HepG2 (cell line): ENCODE results near the gene SIK2. TPM values are rescaled to one million over a fixed set of nuclear protein-coding genes. Genes with fewer than 3 reads are reported as not detected.

Experiments
- MTF1 ChIP-seq: sonication (generic); formaldehyde crosslinking; IDR thresholded peaks from 2 replicates; pipeline ENCODE4 v1.5.0; 2020; ENCODE audit warnings: missing genetic modification reagents
- SKIL ChIP-seq: sonication (generic); formaldehyde crosslinking; IDR thresholded peaks from 2 replicates; pipeline ENCODE4 v1.8.0; 2022; ENCODE audit warnings: missing genetic modification reagents, mild to moderate bottlenecking, moderate library complexity, borderline replicate concordance
- SOX13 ChIP-seq, 3 experiments: fragments of 450-650 bp in 1 of 3; sonication (generic) in 1 of 3; formaldehyde crosslinking in 1 of 3; IDR thresholded peaks in 2 of 3; conservative IDR thresholded peaks in 1 of 3; 2 replicates each; pipeline versions ENCODE4 v1.5.0 to v1.6.1; 2016 to 2020; ENCODE audit warnings: antibody characterized with exemption in 1 of 3, mild to moderate bottlenecking in 1 of 3, missing compliant biosample characterization in 1 of 3, missing genetic modification reagents in 1 of 3, moderate library complexity in 1 of 3
- SOX6 ChIP-seq, 2 experiments: fragments of 450-650 bp in 1 of 2; sonication (generic) in 1 of 2; formaldehyde crosslinking in 1 of 2; IDR thresholded peaks; 2 replicates each; pipeline versions ENCODE4 v1.4.0 to v1.6.1; 2017 to 2020; ENCODE audit warnings: antibody characterized with exemption in 1 of 2, mild to moderate bottlenecking in 1 of 2, missing genetic modification reagents in 1 of 2
- ZNF10 ChIP-seq: sonication (generic); formaldehyde crosslinking; IDR thresholded peaks from 2 replicates; pipeline ENCODE4 v1.4.0; 2020; ENCODE audit warnings: mild to moderate bottlenecking, low read depth, missing genetic modification reagents, borderline replicate concordance
- ZNF564 ChIP-seq: sonication (generic); formaldehyde crosslinking; IDR thresholded peaks from 2 replicates; pipeline ENCODE4 v1.8.1; 2023; ENCODE audit warnings: mild to moderate bottlenecking, missing genetic modification reagents
- ZNF777 ChIP-seq: sonication (generic); formaldehyde crosslinking; IDR thresholded peaks from 2 replicates; pipeline ENCODE4 v1.4.0; 2020; ENCODE audit warnings: missing genetic modification reagents
- polyA plus RNA-seq, 8 experiments: library from polyadenylated mRNA; depleted of rRNA in 3 of 8; stranded (reverse) in 7 of 8; unstranded in 1 of 8; fragments of >200 nt; fragmentation: Illumina TruSeq in 4 of 8; extraction: Trizol in 4 of 8; gene quantifications; 2 replicates each; pipeline versions ENCODE4 v1.2.1 to v1.2.3, GENCODE V29; 2011 to 2016; ENCODE audit warnings: low read depth in 4 of 8, missing spikeins in 1 of 8, mixed read lengths in 1 of 8; ENCODE audit not compliant: insufficient read depth in 1 of 8
- total RNA-seq, 5 experiments: library from RNA; depleted of rRNA; stranded (reverse); fragments of >200 nt; fragmentation: Illumina TruSeq; extraction: Trizol; gene quantifications; 2 replicates each; pipeline ENCODE4 v1.2.3, GENCODE V29; 2016; ENCODE audit warnings: low read depth in 1 of 5
- TF ChIP-seq, protein P1 (sequence below), 2 experiments: sonication (generic) in 1 of 2; formaldehyde crosslinking in 1 of 2; IDR thresholded peaks; 2 replicates each; pipeline versions ENCODE4 v1.6.1 to v1.9.0; 2014 to 2022; ENCODE audit warnings: antibody characterized with exemption in 1 of 2, borderline replicate concordance in 1 of 2, inconsistent platforms in 1 of 2, low read depth in 1 of 2, missing genetic modification reagents in 1 of 2

Gene SIK2
- total and polyA plus RNA-seq, 2 of the 13 experiments (the other 11 are each of a cell fraction or from before 2014, with no cell fraction given) = 8.1 to 15.4 TPM

- TF ChIP-seq, protein P1, sequence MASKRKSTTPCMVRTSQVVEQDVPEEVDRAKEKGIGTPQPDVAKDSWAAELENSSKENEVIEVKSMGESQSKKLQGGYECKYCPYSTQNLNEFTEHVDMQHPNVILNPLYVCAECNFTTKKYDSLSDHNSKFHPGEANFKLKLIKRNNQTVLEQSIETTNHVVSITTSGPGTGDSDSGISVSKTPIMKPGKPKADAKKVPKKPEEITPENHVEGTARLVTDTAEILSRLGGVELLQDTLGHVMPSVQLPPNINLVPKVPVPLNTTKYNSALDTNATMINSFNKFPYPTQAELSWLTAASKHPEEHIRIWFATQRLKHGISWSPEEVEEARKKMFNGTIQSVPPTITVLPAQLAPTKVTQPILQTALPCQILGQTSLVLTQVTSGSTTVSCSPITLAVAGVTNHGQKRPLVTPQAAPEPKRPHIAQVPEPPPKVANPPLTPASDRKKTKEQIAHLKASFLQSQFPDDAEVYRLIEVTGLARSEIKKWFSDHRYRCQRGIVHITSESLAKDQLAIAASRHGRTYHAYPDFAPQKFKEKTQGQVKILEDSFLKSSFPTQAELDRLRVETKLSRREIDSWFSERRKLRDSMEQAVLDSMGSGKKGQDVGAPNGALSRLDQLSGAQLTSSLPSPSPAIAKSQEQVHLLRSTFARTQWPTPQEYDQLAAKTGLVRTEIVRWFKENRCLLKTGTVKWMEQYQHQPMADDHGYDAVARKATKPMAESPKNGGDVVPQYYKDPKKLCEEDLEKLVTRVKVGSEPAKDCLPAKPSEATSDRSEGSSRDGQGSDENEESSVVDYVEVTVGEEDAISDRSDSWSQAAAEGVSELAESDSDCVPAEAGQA (IDR thresholded peaks at IDR 0.05; ENCODE audit: low read depth) = no peak
- TF ChIP-seq, protein P1 (CRISPR knock-in tag; IDR thresholded peaks at IDR 0.05; ENCODE audit: borderline replicate concordance) = no peak; the same call in 1 of the 2 replicates
- TF ChIP-seq SOX13 (IDR thresholded peaks at IDR 0.05) = no peak
- peak in 1 of 2 experiments; percentile 0; a peak in 1 of 4 replicates for TF ChIP-seq SOX13 (CRISPR knock-in tag; conservative IDR thresholded peaks at IDR 0.05 in 1 of 2, IDR thresholded peaks at IDR 0.05 in 1 of 2)
- no peak for TF ChIP-seq MTF1 (CRISPR knock-in tag)
- TF ChIP-seq SKIL (CRISPR knock-in tag) = no peak
- TF ChIP-seq ZNF10 (CRISPR knock-in tag) = no peak
- no peak for TF ChIP-seq ZNF777 (CRISPR knock-in tag)
- no peak for TF ChIP-seq SOX6 (IDR thresholded peaks at IDR 0.05)
- 0 out of 2 replicates have a peak, but pooled peaks have one; percentile 2 for TF ChIP-seq SOX6 (CRISPR knock-in tag; IDR thresholded peaks at IDR 0.05)
- no peak for TF ChIP-seq ZNF564 (CRISPR knock-in tag)
- TF ChIP-seq, all 625 proteins: peak for 4
Measured at GRCh38 chr11:111766834-111767142, 164.5 kb downstream of the SIK2 start (continued).
